Measurements from ENCODE around the gene LRTM2.

- TF ChIP-seq CTCF (IDR thresholded peaks at IDR 0.05) = no peak
- no peak for TF ChIP-seq POLR2AphosphoS5 (IDR thresholded peaks at IDR 0.05)
- no peak for TF ChIP-seq EP300 (IDR thresholded peaks at IDR 0.05; ENCODE audit: low read depth)
Measured at GRCh38 chr12:1815108-1815507, 5.3 kb upstream of the LRTM2 start.

Measured in transverse colon (tissue), 4 donors.